Keratinocyte (primary cell): ENCODE measurements around the gene NEK6. TPM values are rescaled to one million over a fixed set of nuclear protein-coding genes. Genes with fewer than 3 reads are reported as not detected.

Experiments used
- DNase-seq: peaks from one replicate; pipeline ENCODE4 v3.0.0-alpha.2; 2011; ENCODE audit warnings: low read depth, missing footprints, low spot score
- FAIRE-seq: peaks from 2 replicates; lab custom pipeline; 2011; peaks lifted over from hg19 to GRCh38; lab: Jason Lieb, UNC
- H2AFZ ChIP-seq: 2 replicates; pipeline ENCODE4 v1.6.0; 2012; ENCODE audit warnings: low read length, control low read depth, inconsistent platforms; ENCODE audit not compliant: control insufficient read depth
- H3K27ac ChIP-seq: 2 replicates; pipeline ENCODE4 v1.5.1; 2011; ENCODE audit warnings: low read length; ENCODE audit not compliant: control insufficient read depth, insufficient read depth
- H3K27me3 ChIP-seq: 3 replicates; pipeline ENCODE4 v1.6.0; 2011; ENCODE audit warnings: low read length; ENCODE audit not compliant: control insufficient read depth, insufficient read depth; ENCODE audit errors: extremely low read depth
- H3K36me3 ChIP-seq, 2 experiments: 2 replicates in 1 of 2; 3 replicates in 1 of 2; pipeline ENCODE4 v1.5.1; 2011; ENCODE audit warnings: low read length in 2 of 2, mild to moderate bottlenecking in 1 of 2; ENCODE audit not compliant: control insufficient read depth in 2 of 2, insufficient read depth in 2 of 2; ENCODE audit errors: extremely low read depth in 1 of 2
- H3K4me1 ChIP-seq: 3 replicates; pipeline ENCODE4 v1.5.1; 2011; ENCODE audit warnings: low read length; ENCODE audit not compliant: control insufficient read depth, insufficient read depth; ENCODE audit errors: extremely low read depth
- H3K4me2 ChIP-seq: 3 replicates; pipeline ENCODE4 v1.6.0; 2011; ENCODE audit warnings: low read depth, low read length; ENCODE audit not compliant: control insufficient read depth, insufficient read depth; ENCODE audit errors: extremely low read depth
- H3K4me3 ChIP-seq, 3 experiments: fragments of 200-600 bp in 1 of 3; sonication (generic) in 1 of 3; 2 replicates in 2 of 3; 3 replicates in 1 of 3; pipeline ENCODE4 v1.5.1; 2011 to 2016; ENCODE audit warnings: low read length in 3 of 3, mild to moderate bottlenecking in 3 of 3, control low read depth in 2 of 3, inconsistent platforms in 1 of 3, low read depth in 1 of 3, mixed read lengths in 1 of 3, mixed run types in 1 of 3, moderate library complexity in 1 of 3; ENCODE audit not compliant: control insufficient read depth in 2 of 3, insufficient read depth in 2 of 3; ENCODE audit errors: extremely low read depth in 1 of 3
- H3K79me2 ChIP-seq: 2 replicates; pipeline ENCODE4 v1.6.0; 2012; ENCODE audit warnings: low read length; ENCODE audit not compliant: control insufficient read depth, insufficient read depth
- H3K9ac ChIP-seq: 3 replicates; pipeline ENCODE4 v1.6.0; 2011; ENCODE audit warnings: low read length; ENCODE audit not compliant: control insufficient read depth, insufficient read depth; ENCODE audit errors: extremely low read depth
- H3K9me1 ChIP-seq: 3 replicates; pipeline ENCODE4 v1.6.0; 2011; ENCODE audit warnings: low read length; ENCODE audit not compliant: control insufficient read depth, insufficient read depth; ENCODE audit errors: extremely low read depth
- H3K9me3 ChIP-seq: 2 replicates; pipeline ENCODE4 v1.5.1; 2012; ENCODE audit warnings: low read depth, low read length; ENCODE audit not compliant: control insufficient read depth
- H4K20me1 ChIP-seq: 3 replicates; pipeline ENCODE4 v1.6.0; 2011; ENCODE audit warnings: low read length; ENCODE audit not compliant: control insufficient read depth, insufficient read depth; ENCODE audit errors: extremely low read depth
- CTCF ChIP-seq, 3 experiments: IDR thresholded peaks in 1 of 3; conservative IDR thresholded peaks in 1 of 3; optimal IDR thresholded peaks in 1 of 3; 2 replicates in 2 of 3; 3 replicates in 1 of 3; pipeline versions ENCODE3 to v1.5.1; 2011; ENCODE audit warnings: low read length in 3 of 3, mild to moderate bottlenecking in 3 of 3, moderate library complexity in 2 of 3, control low read depth in 1 of 3, inconsistent platforms in 1 of 3; ENCODE audit not compliant: insufficient read depth in 2 of 3; ENCODE audit errors: extremely low read depth in 1 of 3
- EZH2 ChIP-seq: IDR thresholded peaks from one replicate; pipeline ENCODE4 v1.6.1; 2012; ENCODE audit warnings: inconsistent platforms, mild to moderate bottlenecking, low read length, moderate library complexity
- dilution Hi-C: fragments of 300-500 bp; cut with MboI; formaldehyde crosslinking; loops from one replicate; pipeline ENCODE4 v1.7.0; 2020; ENCODE audit warnings: low sequenced_read_pairs; ENCODE audit not compliant: extremely low pct_ligation_motif_present
- polyA plus RNA-seq, 5 experiments: library from polyadenylated mRNA; depleted of rRNA in 3 of 5; stranded (reverse) in 3 of 5; stranded (forward) in 1 of 5; unstranded in 1 of 5; fragments of >200 nt; gene quantifications; 1 replicate in 1 of 5; 2 replicates in 3 of 5; 3 replicates in 1 of 5; pipeline versions ENCODE4 v1.2.1 to v1.2.3, GENCODE V29; 2011 to 2012; ENCODE audit warnings: missing spikeins in 2 of 5, low read depth in 1 of 5, low replicate concordance in 1 of 5

Gene NEK6
- polyA plus RNA-seq, 1 donor (not counting 4 experiments of a cell fraction or from before 2014, with no cell fraction given), result 56.4 TPM

- H3K9me3 ChIP-seq, result no peaks in the 10 kb centered on the region
- FAIRE-seq, result no peak
- H3K36me3 ChIP-seq, result peaks cover 16 to 30% of the 10 kb centered on the region in 2 experiments
- H3K27me3 ChIP-seq, result no peaks in the 10 kb centered on the region
- H4K20me1 ChIP-seq, result peaks cover 16% of the 10 kb centered on the region
- TF ChIP-seq EZH2 (no peak), CTCF (optimal IDR thresholded peaks at IDR 0.05 in 1 of 3, IDR thresholded peaks at IDR 0.05 in 1 of 3, conservative IDR thresholded peaks at IDR 0.05 in 1 of 3; ENCODE audit: extremely low read depth in 1 of 3, insufficient read depth in 2 of 3, low read length in 3 of 3) (no peak)
- no peak overlapping the region for H2AFZ ChIP-seq
- peaks cover 2% of the 10 kb centered on the region for H3K9me1 ChIP-seq
- H3K79me2 ChIP-seq, result peaks cover 90% of the 10 kb centered on the region
- H3K4me1 ChIP-seq, result peaks cover 13% of the 10 kb centered on the region
- no peak overlapping the region for H3K9ac ChIP-seq
- dilution Hi-C loops, result no loop called here
- no peak for DNase-seq
- H3K4me3 ChIP-seq, result no peak overlapping the region
- no peak overlapping the region for H3K27ac ChIP-seq
- no peak overlapping the region for H3K4me2 ChIP-seq
These were observed 27.2 kb downstream of the NEK6 start for GRCh38 chr9:124284940-124285441.

- peaks cover 2% of the 10 kb centered on the region for H3K9me1 ChIP-seq
- H3K4me2 ChIP-seq, result no peak overlapping the region
- H3K27me3 ChIP-seq, result no peaks in the 10 kb centered on the region
- peaks cover 16 to 27% of the 10 kb centered on the region in 2 experiments for H3K36me3 ChIP-seq
- peaks cover 16% of the 10 kb centered on the region for H4K20me1 ChIP-seq
- peaks cover 90% of the 10 kb centered on the region for H3K79me2 ChIP-seq
- no peak overlapping the region for H3K9ac ChIP-seq
- no peak for FAIRE-seq
- no peak overlapping the region for H2AFZ ChIP-seq
- H3K9me3 ChIP-seq, result no peaks in the 10 kb centered on the region
- H3K27ac ChIP-seq, result no peak overlapping the region
- peaks cover 11% of the 10 kb centered on the region for H3K4me1 ChIP-seq
- dilution Hi-C loops, result no loop called here
- TF ChIP-seq CTCF (optimal IDR thresholded peaks at IDR 0.05 in 1 of 3, IDR thresholded peaks at IDR 0.05 in 1 of 3, conservative IDR thresholded peaks at IDR 0.05 in 1 of 3; ENCODE audit: extremely low read depth in 1 of 3, insufficient read depth in 2 of 3, low read length in 3 of 3) (no peak), EZH2 (no peak)
- H3K4me3 ChIP-seq, result no peak overlapping the region
- DNase-seq, result no peak
These were observed 27.7 kb downstream of the NEK6 start for GRCh38 chr9:124285490-124285889.
